ENCODE measurements around the gene ZNF518A. TPM values are rescaled to one million over a fixed set of nuclear protein-coding genes. Genes with fewer than 3 reads are reported as not detected.

The ZNF518A gene
- total and polyA plus RNA-seq, 9 of the 15 experiments (the other 6 are each of a cell fraction or from before 2014, with no cell fraction given) = 6.3 to 30.0 (median 17.4) TPM

DNA sequence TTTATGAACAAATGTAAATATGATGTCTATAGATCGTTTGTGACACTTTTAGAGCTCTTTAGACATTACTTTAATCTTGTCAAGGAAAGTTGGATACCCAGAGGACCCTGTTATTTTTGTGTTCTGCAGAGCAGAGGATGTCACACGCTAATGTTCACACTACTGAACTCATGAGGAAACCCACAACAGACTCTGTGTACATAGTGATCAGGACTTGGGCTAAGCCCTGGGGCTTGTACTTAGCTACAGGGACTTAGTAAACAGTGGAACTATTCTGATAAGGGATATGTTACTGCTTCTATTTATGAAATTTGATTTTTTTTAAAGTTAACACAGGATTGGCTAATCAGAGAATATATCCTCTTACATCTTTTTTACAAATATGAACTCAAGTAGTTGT, 36.1 kb upstream of the ZNF518A start:
- H2AFZ ChIP-seq (ENCODE audit: low read depth, low read length) = peak overlapping the region; percentile 85
- 18% methylated on average over 2 of the region's 2 CpGs for WGBS (ENCODE audit: insufficient coverage, low coverage, missing lambda C conversion rate)
- H4K20me1 ChIP-seq (replicated peaks; ENCODE audit: control insufficient read depth, insufficient read depth, low read length) = no peaks in the 10 kb centered on the region
- no peaks in the 10 kb centered on the region for H3K79me2 ChIP-seq (ENCODE audit: control insufficient read depth, insufficient read depth, low read length)
- no peaks in the 10 kb centered on the region for H3K27me3 ChIP-seq (ENCODE audit: control insufficient read depth in 2 of 2, insufficient read depth in 2 of 2, low read length in 2 of 2)
- no peak overlapping the region for H3K4me3 ChIP-seq
- ATAC-seq = no peak
- H3K4me2 ChIP-seq (ENCODE audit: insufficient read depth, low read length) = peak overlapping the region; percentile 4; the same call in 1 of the 2 replicates
- H3K36me3 ChIP-seq (ENCODE audit: control insufficient read depth, insufficient read depth, low read length) = no peaks in the 10 kb centered on the region
- peak; percentile 15 for FAIRE-seq
- DNase-seq (ENCODE audit: extremely low read depth in 1 of 4, low spot score in 3 of 4) = no peak
- in situ Hi-C loops (cut with MboI) (no loop called here), intact Hi-C loops (cut with micrococcal nuclease) (no loop called here)
- H3K9me3 ChIP-seq (replicated peaks; ENCODE audit: control insufficient read depth, insufficient read depth, low read depth, low read length) = no peaks in the 10 kb centered on the region; the same call in 1 of the 2 replicates
- ChIA-PET POLR2A (interaction anchor here (0.9 to 1.3 kb wide), 2 partner anchors 31 to 36 kb away, joined by 3 to 10 read pairs; partner anchors contain the start of gene ZNF518A), CTCF (ENCODE audit: low intra/inter-chr PET ratio) (no interaction called here)
- no TSS peak for BruUV-seq (replicated peaks)
- H3K9me1 ChIP-seq (ENCODE audit: control insufficient read depth, insufficient read depth, low read length) = no peaks in the 10 kb centered on the region
- H3K4me1 ChIP-seq (replicated peaks in 1 of 2; ENCODE audit: control insufficient read depth in 2 of 2, insufficient read depth in 2 of 2, low read length in 2 of 2) = peaks cover 0 to 18% of the 10 kb centered on the region in 2 experiments; a peak in 4 of 5 replicates
- H3K27ac ChIP-seq (ENCODE audit: extremely low read depth, low read depth, low read length) = peak overlapping the region; percentile 57; the same call in 1 of the 3 replicates
- TF ChIP-seq FOXK2 (conservative IDR thresholded peaks at IDR 0.05 in 1 of 2, IDR thresholded peaks at IDR 0.05 in 1 of 2; ENCODE audit: low read depth in 2 of 2) (0 out of 4 replicates have a peak, but pooled peaks of 1 of the 2 experiments have one; percentile 29), MECOM (CRISPR knock-in tag; IDR thresholded peaks at IDR 0.05) (no peak), FOXJ2 (tag; IDR thresholded peaks at IDR 0.05) (peak; percentile 85), FOXA3 (CRISPR knock-in tag; conservative IDR thresholded peaks at IDR 0.05 in 1 of 2, IDR thresholded peaks at IDR 0.05 in 1 of 2) (peak in 1 of 2 experiments; percentile 71; a peak in 2 of 4 replicates)
- TF ChIP-seq, protein P1, sequence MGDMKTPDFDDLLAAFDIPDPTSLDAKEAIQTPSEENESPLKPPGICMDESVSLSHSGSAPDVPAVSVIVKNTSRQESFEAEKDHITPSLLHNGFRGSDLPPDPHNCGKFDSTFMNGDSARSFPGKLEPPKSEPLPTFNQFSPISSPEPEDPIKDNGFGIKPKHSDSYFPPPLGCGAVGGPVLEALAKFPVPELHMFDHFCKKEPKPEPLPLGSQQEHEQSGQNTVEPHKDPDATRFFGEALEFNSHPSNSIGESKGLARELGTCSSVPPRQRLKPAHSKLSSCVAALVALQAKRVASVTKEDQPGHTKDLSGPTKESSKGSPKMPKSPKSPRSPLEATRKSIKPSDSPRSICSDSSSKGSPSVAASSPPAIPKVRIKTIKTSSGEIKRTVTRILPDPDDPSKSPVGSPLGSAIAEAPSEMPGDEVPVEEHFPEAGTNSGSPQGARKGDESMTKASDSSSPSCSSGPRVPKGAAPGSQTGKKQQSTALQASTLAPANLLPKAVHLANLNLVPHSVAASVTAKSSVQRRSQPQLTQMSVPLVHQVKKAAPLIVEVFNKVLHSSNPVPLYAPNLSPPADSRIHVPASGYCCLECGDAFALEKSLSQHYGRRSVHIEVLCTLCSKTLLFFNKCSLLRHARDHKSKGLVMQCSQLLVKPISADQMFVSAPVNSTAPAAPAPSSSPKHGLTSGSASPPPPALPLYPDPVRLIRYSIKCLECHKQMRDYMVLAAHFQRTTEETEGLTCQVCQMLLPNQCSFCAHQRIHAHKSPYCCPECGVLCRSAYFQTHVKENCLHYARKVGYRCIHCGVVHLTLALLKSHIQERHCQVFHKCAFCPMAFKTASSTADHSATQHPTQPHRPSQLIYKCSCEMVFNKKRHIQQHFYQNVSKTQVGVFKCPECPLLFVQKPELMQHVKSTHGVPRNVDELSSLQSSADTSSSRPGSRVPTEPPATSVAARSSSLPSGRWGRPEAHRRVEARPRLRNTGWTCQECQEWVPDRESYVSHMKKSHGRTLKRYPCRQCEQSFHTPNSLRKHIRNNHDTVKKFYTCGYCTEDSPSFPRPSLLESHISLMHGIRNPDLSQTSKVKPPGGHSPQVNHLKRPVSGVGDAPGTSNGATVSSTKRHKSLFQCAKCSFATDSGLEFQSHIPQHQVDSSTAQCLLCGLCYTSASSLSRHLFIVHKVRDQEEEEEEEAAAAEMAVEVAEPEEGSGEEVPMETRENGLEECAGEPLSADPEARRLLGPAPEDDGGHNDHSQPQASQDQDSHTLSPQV (IDR thresholded peaks at IDR 0.05) = peak; percentile 25; the same call in 1 of the 2 replicates
- no peak overlapping the region for H3K9ac ChIP-seq (ENCODE audit: insufficient read depth in 1 of 2, low read depth in 2 of 2, low read length in 2 of 2)
